ENCODE measurements around the gene ASB4. TPM values are rescaled to one million over a fixed set of nuclear protein-coding genes. Genes with fewer than 3 reads are reported as not detected.

The ASB4 gene
- total RNA-seq, 1 experiment from 2014 or later, result not detected

- ATAC-seq (no peak), DNase-seq (no peak)
- Histone ChIP-seq H3K4me1 (ENCODE audit: insufficient read depth, low read length) (0 out of 2 replicates have a peak, but pooled peaks cover 4% of the 10 kb centered on the region), H3K36me3 (ENCODE audit: low read depth, low read length) (no peaks in the 10 kb centered on the region), H3K27me3 (ENCODE audit: low read length) (peaks cover 16% of the 10 kb centered on the region), H3F3A (ENCODE audit: low read length, unreplicated experiment) (no peaks in the 10 kb centered on the region), H3K4me3 (ENCODE audit: low read length) (no peak overlapping the region), H3K4me2 (ENCODE audit: low read length) (no peak overlapping the region), H3K9me3 (ENCODE audit: low read length) (no peaks in the 10 kb centered on the region), H3K9me2 (replicated peaks; ENCODE audit: low read length) (no peaks in the 10 kb centered on the region), H2AFZ (ENCODE audit: low read length) (no peak overlapping the region), H3K79me2 (ENCODE audit: low read length) (no peaks in the 10 kb centered on the region), H4K20me1 (ENCODE audit: low read length) (no peaks in the 10 kb centered on the region), H3K27ac (ENCODE audit: low read length) (no peak overlapping the region), H3K9ac (ENCODE audit: low read length) (no peak overlapping the region)
- TF ChIP-seq EZH2 (IDR thresholded peaks at IDR 0.05; ENCODE audit: low read length, unreplicated experiment) (no peak), EZH2phosphoT487 (IDR thresholded peaks at IDR 0.05; ENCODE audit: borderline replicate concordance, low read length) (no peak), CTCF (conservative IDR thresholded peaks at IDR 0.05; ENCODE audit: low read depth, low read length) (no peak; the same call in 1 of the 2 replicates)
- POLR2A ChIA-PET (ENCODE audit: unreplicated experiment), result no interaction called here
- no TSS peak for BruUV-seq (replicated peaks)
- CTCF ChIA-PET, result interaction anchor here (0.7 to 3.1 kb wide), 7 partner anchors 16 to 162 kb away, joined by 3 to 15 read pairs (median 9); no protein-coding TSS in a partner anchor
- intact Hi-C loops (cut with micrococcal nuclease), result loop anchor here (1.0 kb wide), 2 partner anchors 17 to 158 kb away; no protein-coding TSS in a partner anchor
Observed at GRCh38 chr7:95527776-95528250, 42.1 kb downstream of the ASB4 start.

DNA sequence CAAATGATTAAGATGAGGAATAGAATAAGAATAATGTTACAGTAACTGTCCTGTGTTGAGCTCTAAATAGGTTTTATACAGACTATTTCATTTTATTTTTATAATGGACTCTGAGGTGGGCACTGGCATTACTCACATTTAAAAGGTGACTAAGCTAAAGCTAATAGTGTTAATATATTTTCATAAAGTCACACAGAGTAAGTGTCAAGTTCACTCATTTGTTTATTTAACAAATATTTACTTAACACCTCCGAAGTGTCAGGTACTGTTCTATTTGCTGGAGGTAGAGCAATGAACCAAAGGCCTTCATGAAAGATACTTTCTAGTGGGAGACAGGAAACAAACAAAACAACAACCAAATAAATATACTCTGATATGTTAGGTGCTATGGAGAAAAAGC is 44.0 kb downstream of the ASB4 start:
- H4K20me1 ChIP-seq (ENCODE audit: low read length), result no peaks in the 10 kb centered on the region
- H3K4me3 ChIP-seq (ENCODE audit: low read length), result no peak overlapping the region
- H3K36me3 ChIP-seq (ENCODE audit: low read depth, low read length), result no peaks in the 10 kb centered on the region
- no peak for TF ChIP-seq EZH2phosphoT487 (IDR thresholded peaks at IDR 0.05; ENCODE audit: borderline replicate concordance, low read length)
- TF ChIP-seq EZH2 (IDR thresholded peaks at IDR 0.05; ENCODE audit: low read length, unreplicated experiment), result no peak
- no peak for TF ChIP-seq CTCF (conservative IDR thresholded peaks at IDR 0.05; ENCODE audit: low read depth, low read length)
- DNase-seq (no peak), ATAC-seq (peak; percentile 34)
- CTCF ChIA-PET, result interaction anchor here (0.6 to 3.1 kb wide), 7 partner anchors 12 to 162 kb away, joined by 3 to 15 read pairs (median 9); no protein-coding TSS in a partner anchor
- H3K9me3 ChIP-seq (ENCODE audit: low read length), result no peaks in the 10 kb centered on the region
- POLR2A ChIA-PET (ENCODE audit: unreplicated experiment), result no interaction called here
- no peaks in the 10 kb centered on the region for H3K79me2 ChIP-seq (ENCODE audit: low read length)
- H3K27ac ChIP-seq (ENCODE audit: low read length), result no peak overlapping the region
- no peak overlapping the region for H3K4me2 ChIP-seq (ENCODE audit: low read length)
- no peak overlapping the region for H3K9ac ChIP-seq (ENCODE audit: low read length)
- no peaks in the 10 kb centered on the region for H3K9me2 ChIP-seq (replicated peaks; ENCODE audit: low read length)
- H2AFZ ChIP-seq (ENCODE audit: low read length), result no peak overlapping the region
- no TSS peak for BruUV-seq (replicated peaks)
- 0 out of 2 replicates have a peak, but pooled peaks cover 4% of the 10 kb centered on the region for H3K4me1 ChIP-seq (ENCODE audit: insufficient read depth, low read length)
- intact Hi-C loops (cut with micrococcal nuclease), result no loop called here
- no peaks in the 10 kb centered on the region for H3F3A ChIP-seq (ENCODE audit: low read length, unreplicated experiment)
- peaks cover 16% of the 10 kb centered on the region for H3K27me3 ChIP-seq (ENCODE audit: low read length)

GRCh38 chr7:95530881-95531280 is 45.1 kb downstream of the ASB4 start:
- intact Hi-C loops (cut with micrococcal nuclease), result no loop called here
- TF ChIP-seq EZH2 (IDR thresholded peaks at IDR 0.05; ENCODE audit: low read length, unreplicated experiment), result no peak
- TF ChIP-seq CTCF (conservative IDR thresholded peaks at IDR 0.05; ENCODE audit: low read depth, low read length), result no peak
- TF ChIP-seq EZH2phosphoT487 (IDR thresholded peaks at IDR 0.05; ENCODE audit: borderline replicate concordance, low read length), result no peak
- Histone ChIP-seq H4K20me1 (ENCODE audit: low read length) (no peaks in the 10 kb centered on the region), H3K4me1 (ENCODE audit: insufficient read depth, low read length) (0 out of 2 replicates have a peak, but pooled peaks cover 4% of the 10 kb centered on the region), H2AFZ (ENCODE audit: low read length) (no peak overlapping the region), H3K9me3 (ENCODE audit: low read length) (no peaks in the 10 kb centered on the region), H3K4me2 (ENCODE audit: low read length) (no peak overlapping the region), H3K36me3 (ENCODE audit: low read depth, low read length) (no peaks in the 10 kb centered on the region), H3F3A (ENCODE audit: low read length, unreplicated experiment) (no peaks in the 10 kb centered on the region), H3K9ac (ENCODE audit: low read length) (no peak overlapping the region), H3K9me2 (replicated peaks; ENCODE audit: low read length) (no peaks in the 10 kb centered on the region), H3K79me2 (ENCODE audit: low read length) (no peaks in the 10 kb centered on the region), H3K4me3 (ENCODE audit: low read length) (no peak overlapping the region), H3K27ac (ENCODE audit: low read length) (no peak overlapping the region), H3K27me3 (ENCODE audit: low read length) (peaks cover 28% of the 10 kb centered on the region)
- DNase-seq, result no peak
- ATAC-seq, result no peak
- no TSS peak for BruUV-seq (replicated peaks)
- CTCF ChIA-PET, result interaction anchor here (1.4 to 3.1 kb wide), 2 partner anchors 153 to 160 kb away, joined by 15 to 17 read pairs; no protein-coding TSS in a partner anchor
- POLR2A ChIA-PET (ENCODE audit: unreplicated experiment), result no interaction called here

Data from PC-3 (cell line).